ENCODE results near the gene VAT1L. TPM values are rescaled to one million over a fixed set of nuclear protein-coding genes. Genes with fewer than 3 reads are reported as not detected.

VAT1L gene
- total RNA-seq, 1 donor from 2014 or later = 17.9 TPM

DNA sequence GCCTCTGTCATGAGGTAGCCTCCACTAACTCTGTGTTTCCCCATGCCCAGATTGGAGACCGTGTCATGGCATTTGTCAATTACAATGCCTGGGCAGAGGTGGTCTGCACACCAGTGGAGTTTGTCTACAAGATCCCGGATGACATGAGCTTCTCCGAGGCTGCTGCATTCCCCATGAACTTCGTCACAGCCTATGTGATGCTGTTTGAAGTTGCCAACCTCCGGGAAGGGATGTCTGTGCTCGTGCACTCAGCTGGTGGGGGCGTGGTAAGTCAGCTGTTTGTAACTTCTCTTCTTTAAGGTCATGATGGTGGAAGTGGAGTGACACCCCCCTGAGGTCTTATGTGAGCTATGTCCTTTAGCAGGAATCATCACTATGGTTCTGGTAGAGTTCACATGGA lies 36.8 kb downstream of the VAT1L start:
- H3K4me1 Mint-ChIP-seq (ENCODE audit: low read depth, unreplicated experiment) = peaks cover 2% of the 10 kb centered on the region
- H3K9me3 Mint-ChIP-seq (ENCODE audit: unreplicated experiment) = no peaks in the 10 kb centered on the region
- H3K36me3 Mint-ChIP-seq (ENCODE audit: unreplicated experiment) = no peaks in the 10 kb centered on the region
- no peak for TF ChIP-seq CTCF (IDR thresholded peaks at IDR 0.05; ENCODE audit: partially characterized antibody, unreplicated experiment)
- H3K27ac Mint-ChIP-seq (ENCODE audit: unreplicated experiment) = no peak overlapping the region
- H3K4me3 Mint-ChIP-seq (ENCODE audit: unreplicated experiment) = no peak overlapping the region
- DNase-seq = no peak
- no peaks in the 10 kb centered on the region for H3K27me3 Mint-ChIP-seq (ENCODE audit: unreplicated experiment)

DNA sequence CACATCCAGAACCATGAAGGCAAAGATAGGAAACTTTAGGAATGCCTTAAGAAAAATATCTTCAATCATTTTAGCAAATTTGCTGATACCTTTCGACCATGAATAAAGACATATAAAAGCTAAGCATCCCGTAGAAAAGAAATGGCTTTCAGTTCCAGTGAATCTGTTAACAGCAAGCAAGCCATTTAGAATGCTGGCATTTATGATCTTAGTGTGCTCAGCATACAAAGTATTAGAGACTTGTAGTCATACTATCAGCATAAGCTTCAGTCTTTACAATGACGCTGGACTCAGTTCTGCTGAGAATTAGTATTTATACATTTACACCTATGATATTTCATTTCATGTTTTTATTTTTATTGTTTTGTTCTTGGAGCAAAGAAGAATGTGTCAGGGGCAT lies 38.7 kb downstream of the VAT1L start:
- Mint-ChIP-seq H3K27me3 (ENCODE audit: unreplicated experiment) (no peaks in the 10 kb centered on the region), H3K36me3 (ENCODE audit: unreplicated experiment) (peaks cover 4% of the 10 kb centered on the region), H3K9me3 (ENCODE audit: unreplicated experiment) (no peaks in the 10 kb centered on the region), H3K27ac (ENCODE audit: unreplicated experiment) (no peak overlapping the region), H3K4me1 (ENCODE audit: low read depth, unreplicated experiment) (no peaks in the 10 kb centered on the region), H3K4me3 (ENCODE audit: unreplicated experiment) (no peak overlapping the region)
- no peak for DNase-seq
- TF ChIP-seq CTCF (IDR thresholded peaks at IDR 0.05; ENCODE audit: partially characterized antibody, unreplicated experiment) = no peak

- no peak overlapping the region for H3K27ac Mint-ChIP-seq (ENCODE audit: unreplicated experiment)
These were observed 45.7 kb downstream of the VAT1L start for GRCh38 chr16:77833921-77834634.

GRCh38 chr16:77834635-77835540 lies 46.5 kb downstream of the VAT1L start:
- no peak for DNase-seq
- H3K27ac Mint-ChIP-seq (ENCODE audit: unreplicated experiment) = no peak overlapping the region
- no peak for TF ChIP-seq CTCF (IDR thresholded peaks at IDR 0.05; ENCODE audit: partially characterized antibody, unreplicated experiment)
- no peaks in the 10 kb centered on the region for H3K9me3 Mint-ChIP-seq (ENCODE audit: unreplicated experiment)
- peaks cover 5% of the 10 kb centered on the region for H3K27me3 Mint-ChIP-seq (ENCODE audit: unreplicated experiment)
- peaks cover 6% of the 10 kb centered on the region for H3K4me1 Mint-ChIP-seq (ENCODE audit: low read depth, unreplicated experiment)
- peaks cover 4% of the 10 kb centered on the region for H3K36me3 Mint-ChIP-seq (ENCODE audit: unreplicated experiment)
- H3K4me3 Mint-ChIP-seq (ENCODE audit: unreplicated experiment) = no peak overlapping the region

More at GRCh38 chr16:77833921-77834634, 45.7 kb downstream of the VAT1L start:
- Mint-ChIP-seq H3K9me3 (ENCODE audit: unreplicated experiment) (no peaks in the 10 kb centered on the region), H3K36me3 (ENCODE audit: unreplicated experiment) (peaks cover 4% of the 10 kb centered on the region), H3K27me3 (ENCODE audit: unreplicated experiment) (peaks cover 5% of the 10 kb centered on the region), H3K4me1 (ENCODE audit: low read depth, unreplicated experiment) (peaks cover 6% of the 10 kb centered on the region), H3K4me3 (ENCODE audit: unreplicated experiment) (no peak overlapping the region)
- no peak for DNase-seq
- no peak for TF ChIP-seq CTCF (IDR thresholded peaks at IDR 0.05; ENCODE audit: partially characterized antibody, unreplicated experiment)

GRCh38 chr16:77836801-77837200 lies 48.4 kb downstream of the VAT1L start:
- Mint-ChIP-seq H3K4me1 (ENCODE audit: low read depth, unreplicated experiment) (peaks cover 6% of the 10 kb centered on the region), H3K27me3 (ENCODE audit: unreplicated experiment) (peaks cover 5% of the 10 kb centered on the region), H3K4me3 (ENCODE audit: unreplicated experiment) (no peak overlapping the region), H3K9me3 (ENCODE audit: unreplicated experiment) (no peaks in the 10 kb centered on the region), H3K27ac (ENCODE audit: unreplicated experiment) (no peak overlapping the region), H3K36me3 (ENCODE audit: unreplicated experiment) (no peaks in the 10 kb centered on the region)
- no peak for TF ChIP-seq CTCF (IDR thresholded peaks at IDR 0.05; ENCODE audit: partially characterized antibody, unreplicated experiment)
- no peak for DNase-seq

All from glutamatergic neuron (in vitro differentiated cells).